ENCODE results near the gene PLD1. TPM values are rescaled to one million over a fixed set of nuclear protein-coding genes. Genes with fewer than 3 reads are reported as not detected.

PLD1 gene
- total and polyA plus RNA-seq, 11 donors = 12.3 to 106 (median 61.0) TPM

- 26 to 36% (median 33%) methylated on average over 10 of the region's 10 CpGs for WGBS, 4 donors
- no peaks in the 10 kb centered on the region for H3K9me3 ChIP-seq
- peaks cover 0 to 45% (median 20%) of the 10 kb centered on the region in 12 donors for H3K4me1 ChIP-seq
- DNase-seq (peak in 4 of 5 donors; percentile 49 to 64 (median 54)), ATAC-seq (peak; percentile 87 to 93 (median 92))
- intact Hi-C loops (cut with DNase I) = loop anchor here in 8 of 10 donors (1.0 to 10.0 kb wide), 12 partner anchors 34 to 809 kb away; no protein-coding TSS in a partner anchor
- peak overlapping the region; percentile 55 to 83 (median 76) for H3K27ac ChIP-seq
- TF ChIP-seq POLR2A (IDR thresholded peaks at IDR 0.05) = peak; percentile 69 to 79
- TF ChIP-seq CTCF (IDR thresholded peaks at IDR 0.05) = no peak
- H3K4me3 ChIP-seq = peak overlapping the region; percentile 29 to 71 (median 56)
- H3K36me3 ChIP-seq = no peaks in the 10 kb centered on the region
- no peaks in the 10 kb centered on the region for H3K27me3 ChIP-seq
Measured at GRCh38 chr3:171770689-171771620, 39.3 kb downstream of the PLD1 start.

GRCh38 chr3:171769461-171769860, 40.8 kb downstream of the PLD1 start:
- DNase-seq = no peak
- peak overlapping the region; percentile 29 to 71 (median 56) for H3K4me3 ChIP-seq
- H3K36me3 ChIP-seq = no peaks in the 10 kb centered on the region
- H3K27ac ChIP-seq = peak overlapping the region; percentile 4 to 83 (median 73)
- intact Hi-C loops (cut with DNase I) = loop anchor here in 2 of 10 donors (1.0 to 5.0 kb wide), 2 partner anchors 21 to 122 kb away; no protein-coding TSS in a partner anchor
- no peak for ATAC-seq
- H3K4me1 ChIP-seq = peaks cover 0 to 46% (median 26%) of the 10 kb centered on the region in 12 donors
- TF ChIP-seq CTCF (IDR thresholded peaks at IDR 0.05) (no peak), POLR2A (IDR thresholded peaks at IDR 0.05) (no peak)
- no peaks in the 10 kb centered on the region for H3K9me3 ChIP-seq
- 30 to 59% (median 45%) methylated on average over 3 of the region's 3 CpGs for WGBS, 4 donors
- H3K27me3 ChIP-seq = no peaks in the 10 kb centered on the region

- TF ChIP-seq POLR2A (IDR thresholded peaks at IDR 0.05) (no peak), CTCF (IDR thresholded peaks at IDR 0.05) (no peak)
- H3K9me3 ChIP-seq = no peaks in the 10 kb centered on the region
- peak overlapping the region; percentile 1 to 71 (median 56) for H3K4me3 ChIP-seq
- peaks cover 0 to 48% (median 26%) of the 10 kb centered on the region in 12 donors for H3K4me1 ChIP-seq
- peak overlapping the region; percentile 4 to 83 (median 73) for H3K27ac ChIP-seq
- no peaks in the 10 kb centered on the region for H3K36me3 ChIP-seq
- intact Hi-C loops (cut with DNase I) = loop anchor here in 2 of 10 donors (1.0 to 5.0 kb wide), 2 partner anchors 21 to 122 kb away; no protein-coding TSS in a partner anchor
- no peaks in the 10 kb centered on the region for H3K27me3 ChIP-seq
- ATAC-seq (no peak), DNase-seq (no peak)
- WGBS, 4 donors = 24 to 34% (median 28%) methylated on average over 4 of the region's 4 CpGs
Measured at GRCh38 chr3:171768986-171769385, 41.3 kb downstream of the PLD1 start.

All from heart left ventricle (tissue), 16 donors.